ENCODE data around the gene CA5A. TPM values are rescaled to one million over a fixed set of nuclear protein-coding genes. Genes with fewer than 3 reads are reported as not detected.
"Not testable (repeated sequence)": the region's sequence is repeated elsewhere in the genome, so short reads cannot be mapped to it uniquely, and the experiment has no call there.

CA5A gene
- total RNA-seq, 1 experiment from 2014 or later, result 0.10 TPM

GRCh38 chr16:87900489-87900888 is 35.8 kb downstream of the CA5A start:
- not testable (repeated sequence) for DNase-seq (ENCODE audit: extremely low read depth, low read depth)

DNA sequence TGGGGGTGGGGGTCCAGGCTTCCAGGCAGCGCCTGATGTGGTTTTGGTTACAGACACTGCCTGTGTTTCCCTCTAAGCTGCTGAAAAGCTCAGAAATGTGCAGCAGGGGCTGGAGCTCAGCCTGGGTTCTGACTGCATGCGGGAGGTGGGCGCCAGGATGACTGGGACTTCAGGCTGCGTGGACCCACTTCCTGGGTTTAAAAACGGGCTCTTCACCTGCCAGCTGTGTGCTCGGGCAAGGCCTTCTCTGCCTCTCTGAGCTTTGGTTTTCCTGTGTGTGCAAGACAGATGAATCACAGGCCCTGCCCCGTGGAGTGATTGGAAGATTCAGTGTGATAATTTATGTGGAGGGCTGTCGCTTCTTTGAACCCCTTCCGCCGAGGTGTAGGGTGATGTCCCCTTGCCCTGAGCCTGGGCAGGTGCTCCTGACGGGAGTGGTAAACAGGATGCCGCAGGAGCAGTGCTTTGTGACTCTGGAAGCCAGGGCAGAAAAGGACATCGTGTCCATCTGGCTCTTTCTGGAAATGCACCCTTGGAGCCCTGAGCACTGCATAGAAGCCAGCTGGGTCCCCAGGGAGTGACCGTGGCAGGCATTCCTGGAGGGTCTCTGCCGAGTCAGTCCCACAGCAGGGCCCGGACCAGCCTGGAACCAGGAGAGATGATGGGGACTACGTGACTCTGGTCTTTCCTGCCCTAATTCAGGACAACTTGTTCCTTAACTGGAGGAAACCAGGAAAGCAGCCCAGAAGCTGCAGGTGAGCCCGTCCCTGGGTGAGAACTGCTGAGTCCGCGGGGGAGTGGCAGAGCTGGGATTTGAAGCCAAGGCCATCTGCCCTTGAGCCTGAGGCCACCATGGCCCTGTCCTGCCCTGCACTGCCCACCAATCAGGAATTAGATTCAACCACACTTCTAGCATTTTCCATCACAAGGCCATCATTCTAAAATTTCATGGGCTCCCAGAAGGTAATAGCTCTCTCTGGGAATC is 38.5 kb downstream of the CA5A start:
- no peak for DNase-seq (ENCODE audit: extremely low read depth, low read depth)

DNA sequence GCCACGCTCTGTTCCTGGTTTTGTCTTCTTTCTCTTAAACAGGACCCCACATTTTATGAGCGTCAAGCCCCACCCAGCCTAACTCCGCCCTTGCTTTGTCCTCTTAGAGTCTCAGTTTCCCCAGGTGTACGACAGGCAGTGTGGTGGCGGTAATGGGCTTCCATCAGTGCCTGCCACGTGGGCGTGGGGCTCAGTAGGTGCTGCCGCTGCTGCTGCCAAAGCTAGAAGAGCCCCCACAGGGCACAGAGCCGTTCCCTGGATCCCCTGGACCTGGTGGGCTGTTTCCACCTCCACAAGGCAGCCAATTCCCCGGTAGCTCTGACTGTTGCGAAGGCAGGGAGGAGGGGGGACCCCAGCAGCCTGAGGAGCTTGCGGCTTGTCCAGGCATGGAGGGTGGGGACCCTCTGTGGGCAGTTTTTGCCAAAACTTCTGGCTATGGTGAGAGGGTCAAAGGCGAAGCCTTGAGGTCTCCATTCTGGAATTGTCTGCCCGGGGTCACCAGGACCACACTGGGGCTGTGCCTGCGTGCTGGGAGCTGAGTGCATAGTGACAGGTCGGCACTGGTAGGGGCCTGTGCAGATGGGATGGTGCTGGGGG is 39.3 kb downstream of the CA5A start:
- DNase-seq (ENCODE audit: extremely low read depth, low read depth), result not testable (repeated sequence)

GRCh38 chr16:87896176-87896890 is 40.0 kb downstream of the CA5A start:
- not testable (repeated sequence) for DNase-seq (ENCODE audit: extremely low read depth, low read depth)

DNA sequence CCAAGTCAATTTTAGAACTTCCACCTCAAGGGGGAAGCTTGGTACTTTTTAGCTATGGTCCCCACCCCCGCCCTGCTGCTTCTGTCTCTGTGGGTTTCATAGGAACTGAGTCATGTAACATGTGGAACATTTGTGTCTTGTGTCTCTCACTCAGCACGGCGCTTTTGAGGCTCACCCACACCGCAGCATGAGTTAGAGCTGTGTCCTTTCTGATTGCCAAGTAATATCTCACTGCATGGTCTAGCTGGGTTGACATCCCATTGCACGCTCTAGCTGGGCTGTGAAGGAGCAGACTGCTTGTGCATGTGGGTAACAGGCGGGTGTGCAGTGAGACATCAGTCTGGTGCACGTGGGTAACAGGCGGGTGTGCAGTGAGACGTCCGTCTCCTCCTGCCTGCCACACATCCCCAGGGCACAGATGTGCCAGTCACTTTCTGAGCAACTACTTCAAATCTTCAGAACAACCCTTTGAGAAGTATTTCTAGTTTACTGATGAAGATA is 40.6 kb downstream of the CA5A start:
- DNase-seq (ENCODE audit: extremely low read depth, low read depth), result no peak

DNA sequence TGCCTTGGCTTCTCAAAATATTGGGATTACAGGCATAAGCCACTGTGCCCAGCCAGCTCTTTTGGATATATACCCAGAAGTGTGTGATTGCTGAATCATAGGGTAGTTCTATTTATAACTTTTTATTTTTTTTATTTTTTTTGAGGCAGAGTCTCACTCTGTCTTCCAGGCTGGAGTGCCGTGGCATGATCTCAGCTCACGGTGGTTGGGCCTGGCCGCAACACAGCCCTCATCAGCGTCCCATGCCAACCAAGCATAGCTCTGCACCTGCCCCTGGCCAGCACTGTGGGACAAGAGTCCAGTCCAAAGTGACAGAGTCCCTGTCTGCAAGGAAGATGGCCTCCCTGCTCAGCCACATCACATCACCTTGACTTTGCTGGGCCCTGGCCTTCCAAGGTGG is 42.3 kb downstream of the CA5A start:
- DNase-seq (ENCODE audit: extremely low read depth, low read depth), result not testable (repeated sequence)

DNA sequence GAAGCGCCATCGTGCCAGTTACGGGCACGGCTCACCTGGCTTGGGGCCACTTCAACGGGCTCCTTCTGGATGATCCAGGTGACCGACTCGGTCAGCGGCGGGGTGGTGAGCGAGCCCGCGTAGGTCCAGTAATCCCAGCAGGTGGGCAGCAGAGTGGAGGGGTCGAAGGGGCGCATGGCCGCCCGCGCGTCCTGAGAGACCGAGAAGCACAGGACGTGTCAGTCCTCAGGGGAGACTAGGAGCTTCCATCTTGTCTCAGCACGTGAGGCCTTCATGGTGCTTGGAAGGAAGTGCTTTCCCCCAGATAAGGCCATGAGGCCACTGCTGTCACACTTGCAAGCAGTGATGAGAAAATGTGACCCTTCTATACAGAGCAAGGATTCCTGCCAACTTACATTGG is 44.6 kb downstream of the CA5A start:
- no peak for DNase-seq (ENCODE audit: extremely low read depth, low read depth)

DNA sequence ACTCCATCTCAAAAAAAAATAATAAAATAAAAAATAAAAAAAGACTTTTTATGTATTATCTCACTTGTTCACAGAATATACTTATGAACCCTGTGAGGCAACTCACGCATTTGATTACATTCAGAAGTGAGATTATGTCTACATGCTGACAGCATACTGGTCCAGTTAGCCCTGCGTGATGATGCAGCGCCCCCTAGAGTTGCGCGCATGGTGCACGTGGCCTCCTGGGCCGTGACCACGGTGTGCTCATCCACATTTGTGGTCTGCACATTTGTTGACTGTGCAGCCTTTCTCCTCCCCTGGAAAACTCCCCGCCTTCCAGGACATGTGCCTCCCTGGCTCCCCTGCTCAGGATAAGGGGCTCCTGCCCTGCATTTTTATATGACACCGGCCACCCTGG is 46.6 kb downstream of the CA5A start:
- DNase-seq (ENCODE audit: extremely low read depth, low read depth), result not testable (repeated sequence)

- not testable (repeated sequence) for DNase-seq (ENCODE audit: extremely low read depth, low read depth)
Measured at GRCh38 chr16:87888346-87888745, 48.0 kb downstream of the CA5A start.

GRCh38 chr16:87887931-87888330 is 48.4 kb downstream of the CA5A start:
- not testable (repeated sequence) for DNase-seq (ENCODE audit: extremely low read depth, low read depth)

DNA sequence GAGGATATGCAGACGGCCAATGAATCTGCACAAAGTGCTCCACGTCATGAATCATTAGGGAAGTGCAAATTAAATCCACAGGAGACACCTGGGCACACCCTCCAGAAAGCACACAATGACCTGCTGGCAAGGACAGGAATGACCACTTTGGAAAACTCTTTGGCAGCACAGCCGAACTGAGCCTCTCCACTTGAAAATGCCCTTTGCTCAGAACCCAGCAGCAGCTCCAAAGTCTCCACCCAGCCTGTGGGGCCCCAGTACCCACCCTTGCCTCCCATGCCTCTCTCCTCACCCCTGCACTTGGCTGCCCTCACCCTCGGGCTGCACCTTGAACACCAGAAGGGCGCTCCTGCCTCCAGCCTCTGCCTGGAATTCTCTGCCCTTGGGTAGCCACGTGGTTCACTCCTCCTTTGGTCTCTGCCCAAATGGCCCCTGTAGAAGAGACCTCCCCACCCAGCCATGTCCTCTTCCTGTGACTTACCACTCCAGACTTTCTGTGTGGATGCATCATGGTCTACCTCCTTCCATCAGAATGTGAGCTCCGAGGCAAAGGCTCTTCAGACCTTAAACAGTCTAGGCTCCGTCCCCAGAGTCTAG is 50.9 kb downstream of the CA5A start:
- DNase-seq (ENCODE audit: extremely low read depth, low read depth), result not testable (repeated sequence)

DNA sequence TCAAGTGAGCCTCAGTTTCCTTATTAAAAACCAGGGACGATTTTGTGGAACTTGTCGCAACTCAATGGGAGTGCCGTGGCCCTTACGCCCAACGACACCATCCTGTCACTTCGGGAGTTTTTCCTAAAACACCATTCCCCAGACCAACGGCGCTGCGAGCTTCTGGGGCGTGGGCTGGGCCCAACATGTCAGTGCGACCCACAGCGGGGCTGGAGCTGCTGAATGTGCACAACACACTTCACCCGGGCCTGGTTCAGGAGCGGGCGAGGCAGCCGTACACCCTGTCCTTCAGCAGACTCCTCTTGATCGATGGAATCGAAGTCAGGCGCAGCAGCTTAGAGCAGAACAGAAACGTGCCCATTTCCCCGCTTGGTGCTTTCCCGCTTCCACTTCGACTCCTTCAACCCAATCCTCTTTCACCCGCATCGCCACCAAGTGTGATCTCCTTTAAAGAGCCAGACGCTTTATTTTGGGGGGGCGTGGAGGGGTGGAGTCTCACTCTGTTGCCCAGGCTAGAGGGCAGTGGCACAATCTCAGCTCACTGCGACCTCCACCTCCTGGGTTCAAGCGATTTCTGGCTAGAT is 53.8 kb downstream of the CA5A start:
- no peak for DNase-seq (ENCODE audit: extremely low read depth, low read depth)

- DNase-seq (ENCODE audit: extremely low read depth, low read depth), result no peak
Measured at GRCh38 chr16:87881324-87882200, 54.8 kb downstream of the CA5A start.

DNA sequence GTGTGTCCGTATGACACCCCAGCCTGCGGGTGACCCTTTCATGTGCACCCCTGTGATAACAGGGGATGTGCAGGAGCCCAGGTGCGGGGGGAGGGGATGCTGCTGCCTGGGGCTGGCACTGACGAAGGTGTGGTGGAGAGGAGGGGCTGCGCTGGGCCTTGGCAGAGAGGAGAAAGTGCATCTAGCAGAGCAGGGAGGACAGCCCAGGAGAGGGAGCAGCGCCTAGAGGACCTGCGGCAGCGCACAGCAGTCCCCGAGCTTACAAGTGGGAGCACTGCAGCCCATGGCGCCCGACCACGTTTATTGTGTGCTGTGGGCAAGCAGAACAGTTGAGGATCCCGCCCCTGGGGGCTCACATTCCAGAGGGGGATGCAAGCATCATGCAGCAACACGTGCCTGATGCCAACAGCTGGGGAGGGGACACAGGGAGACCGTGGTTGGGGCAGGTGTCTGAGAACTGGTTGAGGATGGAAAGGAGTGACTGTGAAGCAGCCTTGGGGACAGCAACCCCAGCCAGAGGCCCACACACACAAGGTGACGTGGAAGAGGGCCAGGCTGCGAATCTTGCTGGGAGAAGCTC is 56.1 kb downstream of the CA5A start:
- DNase-seq (ENCODE audit: extremely low read depth, low read depth), result no peak

DNA sequence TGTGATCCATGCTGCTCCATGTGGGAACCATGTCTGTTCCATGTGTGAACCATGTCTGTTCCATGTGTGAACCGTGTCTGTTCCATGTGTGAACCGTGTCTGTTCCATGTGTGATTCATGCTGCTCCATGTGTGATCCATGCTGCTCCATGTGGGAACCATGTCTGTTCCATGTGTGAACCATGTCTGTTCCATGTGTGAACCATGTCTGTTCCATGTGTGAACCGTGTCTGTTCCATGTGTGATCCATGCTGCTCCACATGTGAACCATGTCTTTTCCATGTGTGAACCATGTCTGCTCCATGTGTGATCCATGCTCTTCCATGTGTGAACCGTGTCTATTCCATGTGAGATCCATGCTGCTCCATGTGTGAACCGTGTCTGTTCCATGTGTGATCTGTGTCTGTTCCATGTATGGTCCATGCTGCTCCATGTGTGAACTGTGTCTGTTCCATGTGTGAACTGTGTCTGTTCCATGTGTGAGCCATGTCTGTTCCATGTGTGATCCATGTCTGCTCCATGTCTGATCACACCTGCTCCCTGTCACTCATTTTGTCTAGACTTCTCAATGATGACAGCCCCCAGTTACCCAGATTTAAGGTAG is 56.8 kb downstream of the CA5A start:
- DNase-seq (ENCODE audit: extremely low read depth, low read depth), result not testable (repeated sequence)

GRCh38 chr16:87878704-87879103 is 57.6 kb downstream of the CA5A start:
- DNase-seq (ENCODE audit: extremely low read depth, low read depth), result no peak

DNA sequence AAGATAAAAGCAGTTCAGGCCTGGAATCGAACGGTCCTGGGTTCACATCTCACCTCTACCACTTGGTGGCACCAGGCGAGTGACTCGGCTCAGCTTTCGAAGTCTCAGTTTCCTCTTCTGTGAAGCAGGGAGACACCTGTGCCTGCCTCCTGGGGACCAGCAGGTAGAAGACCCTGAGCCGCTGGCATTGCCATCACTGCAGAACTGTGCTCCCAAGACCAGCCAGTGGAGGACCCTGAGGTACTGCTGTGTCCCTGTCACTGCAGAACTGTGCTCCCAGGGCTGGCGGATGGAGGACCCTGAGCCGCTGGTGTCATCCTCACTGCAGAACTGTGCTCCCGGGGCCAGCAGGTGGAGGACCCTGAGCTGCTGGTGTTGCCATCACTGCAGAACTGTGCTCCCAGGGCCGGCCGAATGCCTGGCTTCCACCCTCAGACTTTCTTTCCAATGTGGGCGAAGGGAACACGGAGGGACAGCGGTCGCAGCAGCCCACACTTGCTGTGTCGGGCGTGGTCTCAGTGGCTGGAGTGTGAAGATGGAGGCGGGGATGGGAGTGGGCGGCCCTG is 58.3 kb downstream of the CA5A start:
- no peak for DNase-seq (ENCODE audit: extremely low read depth, low read depth)

Data from NCI-H460 (cell line).